ENCODE results near the gene ARHGAP35. TPM values are rescaled to one million over a fixed set of nuclear protein-coding genes. Genes with fewer than 3 reads are reported as not detected.

ARHGAP35 gene
- polyA plus RNA-seq, 12 donors, result 35.6 to 79.6 (median 37.3) TPM; not detected in 1

GRCh38 chr19:46900341-46900740, 39.5 kb downstream of the ARHGAP35 start:
- DNase-seq, result no peak

- DNase-seq, result no peak
Observed at GRCh38 chr19:46901701-46902401, 41.1 kb downstream of the ARHGAP35 start.

- DNase-seq, result no peak
Observed at GRCh38 chr19:46902402-46902766, 41.6 kb downstream of the ARHGAP35 start.

GRCh38 chr19:46903458-46903857, 42.7 kb downstream of the ARHGAP35 start:
- no peak for DNase-seq

GRCh38 chr19:46904114-46905060, 43.6 kb downstream of the ARHGAP35 start:
- peak; percentile 53 for DNase-seq

GRCh38 chr19:46906221-46906620, 45.4 kb downstream of the ARHGAP35 start:
- no peak for DNase-seq

- DNase-seq, result no peak
Observed at GRCh38 chr19:46907880-46908279, 47.1 kb downstream of the ARHGAP35 start.

GRCh38 chr19:46909356-46909755, 48.6 kb downstream of the ARHGAP35 start:
- no peak for DNase-seq

Other genes starting within 250 kb of the ARHGAP35 start
- 1 to 10 TPM in 10 of 12 donors, not detected in 2; 1.7 to 6.7 (median 2.7) TPM for gene PTGIR, start 235.9 kb upstream of the ARHGAP35 start, polyA plus RNA-seq (ENCODE audit: insufficient read length in 12 of 12)
- gene GNG8, start 224.8 kb upstream of the ARHGAP35 start, polyA plus RNA-seq (ENCODE audit: insufficient read length in 12 of 12), result 1 to 10 TPM in 5 of 12 donors, not detected in 7; 1.1 to 2.1 (median 1.6) TPM
- 10 to 100 TPM in 10 of 12 donors, 1 to 10 TPM in 1, not detected in 1; 9.8 to 25.7 (median 16.3) TPM for gene DACT3, start 199.8 kb upstream of the ARHGAP35 start, polyA plus RNA-seq (ENCODE audit: insufficient read length in 12 of 12)
- gene PRKD2, start 143.9 kb upstream of the ARHGAP35 start, polyA plus RNA-seq (ENCODE audit: insufficient read length in 12 of 12), result 10 to 100 TPM in 11 of 12 donors, not detected in 1; 15.9 to 43.5 (median 22.3) TPM
- 10 to 100 TPM in 11 of 12 donors, not detected in 1; 13.7 to 46.3 (median 18.3) TPM for gene FKRP, start 114.9 kb upstream of the ARHGAP35 start, polyA plus RNA-seq (ENCODE audit: insufficient read length in 12 of 12)
- gene STRN4, start 114.5 kb upstream of the ARHGAP35 start, polyA plus RNA-seq (ENCODE audit: insufficient read length in 12 of 12), result 10 to 100 TPM in 11 of 12 donors, not detected in 1; 40.0 to 75.7 (median 44.8) TPM
- 10 to 100 TPM in 11 of 12 donors, not detected in 1; 15.7 to 39.9 (median 19.1) TPM for gene SLC1A5, start 72.4 kb upstream of the ARHGAP35 start, polyA plus RNA-seq (ENCODE audit: insufficient read length in 12 of 12)
- 10 to 100 TPM in 11 of 12 donors, not detected in 1; 40.5 to 71.1 (median 53.7) TPM for gene AP2S1, start 10.2 kb upstream of the ARHGAP35 start, polyA plus RNA-seq (ENCODE audit: insufficient read length in 12 of 12)
- gene NPAS1, start 158.8 kb downstream of the ARHGAP35 start, polyA plus RNA-seq (ENCODE audit: insufficient read length in 12 of 12), result 1 to 10 TPM in 10 of 12 donors, not detected in 2; 1.1 to 2.5 (median 1.9) TPM
- 10 to 100 TPM in 1 of 12 donors, 1 to 10 TPM in 10, not detected in 1; 3.4 to 20.4 (median 5.4) TPM for gene TMEM160, start 187.6 kb downstream of the ARHGAP35 start, polyA plus RNA-seq (ENCODE audit: insufficient read length in 12 of 12)

Data from muscle of arm (tissue), 12 donors.